ENCODE results near the gene TRIM41.

TRIM41 gene

GRCh38 chr5:181243564-181244343, 20.7 kb downstream of the TRIM41 start, which contains the start of gene RACK1:
Gene RACK1, minus strand, starts transcription at chr5:181243906. Its CDS starts 106 bp downstream, at chr5:181243800.
- TF ChIP-seq FOXP2 (optimal IDR thresholded peaks at IDR 0.05; ENCODE audit: borderline replicate concordance, extremely low read depth, extremely low read length, insufficient read depth) (peak; percentile 34), TAF1 (IDR thresholded peaks at IDR 0.05; ENCODE audit: borderline replicate concordance, insufficient read depth, low read length) (peak; percentile 99), POLR2AphosphoS5 (IDR thresholded peaks at IDR 0.05; ENCODE audit: low read depth, low read length) (peak; percentile 95), REST (IDR thresholded peaks at IDR 0.05; ENCODE audit: insufficient read depth in 1 of 2, low read depth in 2 of 2, low read length in 2 of 2) (0 out of 4 replicates have a peak, but pooled peaks have one; percentile 29 to 55), SIN3A (IDR thresholded peaks at IDR 0.05; ENCODE audit: borderline replicate concordance, insufficient read depth, low read length) (no peak; the same call in 1 of the 2 replicates)

GRCh38 chr5:181245427-181246275, 22.6 kb downstream of the TRIM41 start:
- no peak for TF ChIP-seq REST (IDR thresholded peaks at IDR 0.05; ENCODE audit: insufficient read depth in 1 of 2, low read depth in 2 of 2, low read length in 2 of 2)
- no peak for TF ChIP-seq TAF1 (IDR thresholded peaks at IDR 0.05; ENCODE audit: borderline replicate concordance, insufficient read depth, low read length)
- TF ChIP-seq SIN3A (IDR thresholded peaks at IDR 0.05; ENCODE audit: borderline replicate concordance, insufficient read depth, low read length): no peak
- no peak for TF ChIP-seq POLR2AphosphoS5 (IDR thresholded peaks at IDR 0.05; ENCODE audit: low read depth, low read length)
- no peak for TF ChIP-seq FOXP2 (optimal IDR thresholded peaks at IDR 0.05; ENCODE audit: borderline replicate concordance, extremely low read depth, extremely low read length, insufficient read depth)

GRCh38 chr5:181246276-181247049, 23.4 kb downstream of the TRIM41 start:
- TF ChIP-seq POLR2AphosphoS5 (IDR thresholded peaks at IDR 0.05; ENCODE audit: low read depth, low read length) (peak; percentile 88), TAF1 (IDR thresholded peaks at IDR 0.05; ENCODE audit: borderline replicate concordance, insufficient read depth, low read length) (peak; percentile 51; the same call in 1 of the 2 replicates), REST (IDR thresholded peaks at IDR 0.05; ENCODE audit: insufficient read depth in 1 of 2, low read depth in 2 of 2, low read length in 2 of 2) (no peak; a peak in 1 of 4 replicates), SIN3A (IDR thresholded peaks at IDR 0.05; ENCODE audit: borderline replicate concordance, insufficient read depth, low read length) (peak; percentile 79; the same call in 1 of the 2 replicates), FOXP2 (optimal IDR thresholded peaks at IDR 0.05; ENCODE audit: borderline replicate concordance, extremely low read depth, extremely low read length, insufficient read depth) (peak; percentile 51)

- TF ChIP-seq POLR2AphosphoS5 (IDR thresholded peaks at IDR 0.05; ENCODE audit: low read depth, low read length) (no peak), TAF1 (IDR thresholded peaks at IDR 0.05; ENCODE audit: borderline replicate concordance, insufficient read depth, low read length) (no peak), REST (IDR thresholded peaks at IDR 0.05; ENCODE audit: insufficient read depth in 1 of 2, low read depth in 2 of 2, low read length in 2 of 2) (no peak), SIN3A (IDR thresholded peaks at IDR 0.05; ENCODE audit: borderline replicate concordance, insufficient read depth, low read length) (no peak), FOXP2 (optimal IDR thresholded peaks at IDR 0.05; ENCODE audit: borderline replicate concordance, extremely low read depth, extremely low read length, insufficient read depth) (no peak)
Observed at GRCh38 chr5:181248277-181248676, 25.2 kb downstream of the TRIM41 start.
